RWPE1 (cell line): ENCODE data around the gene GLIS2.

Experiments used
- CTCF ChIA-PET: fragments of 350-600 bp; sonication (Branson Sonifier 250); formaldehyde crosslinking; extraction: SDS; loops from one replicate; lab custom pipeline; 2021; lab: Yijun Ruan, JAX
- POLR2A ChIA-PET: fragments of 400-600 bp; formaldehyde crosslinking; extraction: SDS; loops from one replicate; lab custom pipeline; 2020; ENCODE audit warnings: antibody characterized with exemption; ENCODE audit not compliant: low non-redundant PET; lab: Yijun Ruan, JAX
- DNase-seq: peaks from one replicate; pipeline ENCODE4 v3.0.0; 2012; ENCODE audit warnings: low spot score
- H3K27ac ChIP-seq: fragments of 450-650 bp; 2 replicates; pipeline ENCODE4 v1.5.1; 2017
- TF ChIP-seq, protein P1 (sequence below): fragments of 450-650 bp; conservative IDR thresholded peaks from 2 replicates; pipeline ENCODE4 v1.5.1; 2017; ENCODE audit warnings: low read depth, mild to moderate bottlenecking

The GLIS2 gene

DNA sequence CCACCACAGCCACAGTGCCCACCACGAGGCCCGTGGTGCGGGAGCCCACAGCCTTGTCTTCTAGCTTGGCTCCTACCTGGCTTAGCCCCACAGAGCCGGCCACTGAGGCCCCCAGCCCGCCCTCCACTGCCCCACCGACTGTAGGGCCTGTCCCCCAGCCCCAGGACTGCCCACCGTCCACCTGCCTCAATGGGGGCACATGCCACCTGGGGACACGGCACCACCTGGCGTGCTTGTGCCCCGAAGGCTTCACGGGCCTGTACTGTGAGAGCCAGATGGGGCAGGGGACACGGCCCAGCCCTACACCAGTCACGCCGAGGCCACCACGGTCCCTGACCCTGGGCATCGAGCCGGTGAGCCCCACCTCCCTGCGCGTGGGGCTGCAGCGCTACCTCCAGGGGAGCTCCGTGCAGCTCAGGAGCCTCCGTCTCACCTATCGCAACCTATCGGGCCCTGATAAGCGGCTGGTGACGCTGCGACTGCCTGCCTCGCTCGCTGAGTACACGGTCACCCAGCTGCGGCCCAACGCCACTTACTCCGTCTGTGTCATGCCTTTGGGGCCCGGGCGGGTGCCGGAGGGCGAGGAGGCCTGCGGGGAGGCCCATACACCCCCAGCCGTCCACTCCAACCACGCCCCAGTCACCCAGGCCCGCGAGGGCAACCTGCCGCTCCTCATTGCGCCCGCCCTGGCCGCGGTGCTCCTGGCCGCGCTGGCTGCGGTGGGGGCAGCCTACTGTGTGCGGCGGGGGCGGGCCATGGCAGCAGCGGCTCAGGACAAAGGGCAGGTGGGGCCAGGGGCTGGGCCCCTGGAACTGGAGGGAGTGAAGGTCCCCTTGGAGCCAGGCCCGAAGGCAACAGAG, 66.3 kb downstream of the GLIS2 start:
- TF ChIP-seq, protein P1, sequence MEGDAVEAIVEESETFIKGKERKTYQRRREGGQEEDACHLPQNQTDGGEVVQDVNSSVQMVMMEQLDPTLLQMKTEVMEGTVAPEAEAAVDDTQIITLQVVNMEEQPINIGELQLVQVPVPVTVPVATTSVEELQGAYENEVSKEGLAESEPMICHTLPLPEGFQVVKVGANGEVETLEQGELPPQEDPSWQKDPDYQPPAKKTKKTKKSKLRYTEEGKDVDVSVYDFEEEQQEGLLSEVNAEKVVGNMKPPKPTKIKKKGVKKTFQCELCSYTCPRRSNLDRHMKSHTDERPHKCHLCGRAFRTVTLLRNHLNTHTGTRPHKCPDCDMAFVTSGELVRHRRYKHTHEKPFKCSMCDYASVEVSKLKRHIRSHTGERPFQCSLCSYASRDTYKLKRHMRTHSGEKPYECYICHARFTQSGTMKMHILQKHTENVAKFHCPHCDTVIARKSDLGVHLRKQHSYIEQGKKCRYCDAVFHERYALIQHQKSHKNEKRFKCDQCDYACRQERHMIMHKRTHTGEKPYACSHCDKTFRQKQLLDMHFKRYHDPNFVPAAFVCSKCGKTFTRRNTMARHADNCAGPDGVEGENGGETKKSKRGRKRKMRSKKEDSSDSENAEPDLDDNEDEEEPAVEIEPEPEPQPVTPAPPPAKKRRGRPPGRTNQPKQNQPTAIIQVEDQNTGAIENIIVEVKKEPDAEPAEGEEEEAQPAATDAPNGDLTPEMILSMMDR = no peak
- peak overlapping the region; percentile 99 for H3K27ac ChIP-seq
- ChIA-PET POLR2A (interaction anchor here (0.6 kb wide), 1 partner anchor 53 kb away, joined by 3 read pairs; no protein-coding TSS in a partner anchor), CTCF (interaction anchor here (1.1 to 5.5 kb wide), 2 partner anchors 20 to 23 kb away, joined by 4 to 22 read pairs; no protein-coding TSS in a partner anchor)
- no peak for DNase-seq

DNA sequence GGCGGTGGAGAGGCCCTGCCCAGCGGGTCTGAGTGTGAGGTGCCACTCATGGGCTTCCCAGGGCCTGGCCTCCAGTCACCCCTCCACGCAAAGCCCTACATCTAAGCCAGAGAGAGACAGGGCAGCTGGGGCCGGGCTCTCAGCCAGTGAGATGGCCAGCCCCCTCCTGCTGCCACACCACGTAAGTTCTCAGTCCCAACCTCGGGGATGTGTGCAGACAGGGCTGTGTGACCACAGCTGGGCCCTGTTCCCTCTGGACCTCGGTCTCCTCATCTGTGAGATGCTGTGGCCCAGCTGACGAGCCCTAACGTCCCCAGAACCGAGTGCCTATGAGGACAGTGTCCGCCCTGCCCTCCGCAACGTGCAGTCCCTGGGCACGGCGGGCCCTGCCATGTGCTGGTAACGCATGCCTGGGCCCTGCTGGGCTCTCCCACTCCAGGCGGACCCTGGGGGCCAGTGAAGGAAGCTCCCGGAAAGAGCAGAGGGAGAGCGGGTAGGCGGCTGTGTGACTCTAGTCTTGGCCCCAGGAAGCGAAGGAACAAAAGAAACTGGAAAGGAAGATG, 67.0 kb downstream of the GLIS2 start:
- POLR2A ChIA-PET = interaction anchor here (0.6 kb wide), 1 partner anchor 52 kb away, joined by 3 read pairs; no protein-coding TSS in a partner anchor
- peak overlapping the region; percentile 95 for H3K27ac ChIP-seq
- no peak for DNase-seq
- TF ChIP-seq, protein P1 = no peak
- CTCF ChIA-PET = interaction anchor here (5.5 kb wide), 1 partner anchor 20 kb away, joined by 22 read pairs; no protein-coding TSS in a partner anchor

DNA sequence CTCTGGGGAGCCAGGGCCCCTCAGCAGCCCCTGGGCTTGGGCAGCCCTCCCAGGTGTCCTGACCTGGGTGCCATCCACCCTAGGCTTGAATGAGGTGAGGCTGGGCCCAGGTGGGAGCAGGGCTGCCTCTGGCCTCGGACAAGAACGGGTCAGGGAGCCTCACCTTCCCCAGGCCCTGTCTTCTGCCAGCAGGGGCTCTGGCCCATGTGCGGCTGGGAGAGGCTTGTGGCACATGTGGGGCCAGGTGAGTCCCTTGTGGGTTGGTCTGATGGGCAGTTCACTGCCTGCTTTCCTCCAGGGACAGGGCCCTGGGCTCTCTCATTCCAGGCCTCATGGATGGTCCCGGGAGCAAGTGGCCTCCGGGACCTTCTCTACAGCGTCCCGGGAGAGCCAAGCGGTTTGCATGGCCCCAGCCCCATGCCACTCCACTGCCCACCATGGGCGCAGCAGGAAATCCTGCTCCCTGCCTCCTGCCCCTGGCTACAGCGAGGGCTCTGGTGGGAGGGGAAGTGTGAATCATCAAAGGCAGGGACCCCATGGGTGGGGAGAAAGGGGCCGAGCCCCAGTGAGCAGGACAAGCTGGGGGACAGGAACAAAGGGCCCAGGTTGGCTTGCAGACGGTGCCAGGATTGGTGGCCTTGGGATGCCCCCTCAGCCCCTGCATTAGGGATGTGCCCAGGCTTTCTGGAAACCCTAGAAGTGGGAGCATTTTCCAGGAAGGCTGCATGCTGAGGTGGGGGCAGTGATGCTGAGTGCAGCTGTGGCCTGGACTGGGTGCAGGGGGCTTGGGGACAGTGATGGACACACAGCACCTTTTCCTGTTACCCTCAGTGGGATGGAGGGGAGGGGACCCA, 68.0 kb downstream of the GLIS2 start:
- POLR2A ChIA-PET = no interaction called here
- no peak for DNase-seq
- peak overlapping the region; percentile 95 for H3K27ac ChIP-seq
- TF ChIP-seq, protein P1 = no peak
- CTCF ChIA-PET = no interaction called here

DNA sequence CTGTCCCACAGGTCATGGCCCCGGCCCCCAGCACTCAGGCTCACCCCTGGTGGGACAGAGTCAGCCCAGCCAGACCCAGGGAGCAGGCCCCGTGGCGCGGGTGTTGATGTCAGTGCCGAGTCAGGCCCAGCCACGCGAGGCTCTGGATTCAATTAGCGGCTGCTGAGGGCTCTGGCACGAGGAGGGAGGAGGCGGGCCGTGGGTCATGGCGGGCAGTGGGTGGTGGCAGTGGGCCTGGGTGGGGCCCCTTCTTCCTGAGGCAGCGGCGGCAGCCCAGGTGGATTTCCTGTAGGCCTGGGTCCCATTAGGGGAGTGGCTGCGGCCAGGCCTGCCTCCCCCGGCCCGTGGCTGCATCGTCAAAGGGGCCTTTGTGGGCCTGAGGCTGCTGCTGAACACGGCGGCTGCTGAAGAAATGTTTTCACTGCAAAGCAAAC, 68.7 kb downstream of the GLIS2 start:
- ChIA-PET CTCF (interaction anchor here (1.5 kb wide), 1 partner anchor 18 kb away, joined by 3 read pairs; no protein-coding TSS in a partner anchor), POLR2A (no interaction called here)
- DNase-seq = no peak

DNA sequence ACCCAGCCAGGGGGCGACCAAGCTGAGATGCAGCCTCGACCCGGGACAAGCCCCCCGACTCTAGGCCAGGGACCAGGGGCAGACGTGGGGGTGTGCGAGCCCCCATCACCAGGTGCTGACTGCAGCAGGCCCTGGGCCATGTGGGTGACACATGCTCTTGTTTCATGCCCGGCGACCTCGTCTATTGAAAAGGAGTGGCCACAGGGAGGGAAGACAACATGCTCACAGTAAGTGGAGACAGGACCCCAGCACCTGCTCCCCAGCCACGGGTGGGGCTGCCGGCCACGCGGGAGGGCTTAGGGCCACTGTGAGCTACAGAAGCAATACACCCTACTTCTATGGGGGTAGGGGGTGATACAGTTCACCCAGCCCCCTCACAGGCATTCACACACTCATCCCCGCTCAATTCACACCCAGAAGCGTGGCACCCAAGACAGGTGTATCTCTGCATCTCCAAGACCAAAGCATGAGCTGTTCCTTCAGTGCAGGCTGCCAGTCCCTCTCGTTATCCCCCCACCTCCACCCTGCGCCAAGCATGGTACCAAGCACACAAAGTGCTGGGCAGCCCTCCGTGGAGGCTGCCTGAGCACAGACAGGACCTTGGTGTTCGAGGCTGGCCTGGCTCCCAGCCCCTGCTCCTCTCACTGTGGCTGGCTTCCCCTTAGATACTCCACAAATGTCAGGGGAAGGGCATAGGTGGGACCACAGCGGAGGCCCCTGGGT, 69.4 kb downstream of the GLIS2 start:
- CTCF ChIA-PET = interaction anchor here (0.7 to 1.5 kb wide), 2 partner anchors 9 to 18 kb away, joined by 3 read pairs; no protein-coding TSS in a partner anchor
- TF ChIP-seq, protein P1 = no peak

More for the DNA sequence above, 68.7 kb downstream of the GLIS2 start:
- TF ChIP-seq, protein P1 = no peak
- peak overlapping the region; percentile 95 for H3K27ac ChIP-seq

More for the DNA sequence above, 69.4 kb downstream of the GLIS2 start:
- POLR2A ChIA-PET = no interaction called here
- peak overlapping the region; percentile 95 for H3K27ac ChIP-seq
- DNase-seq = no peak
